Measurements from ENCODE around the gene CYP26B1. TPM values are rescaled to one million over a fixed set of nuclear protein-coding genes. Genes with fewer than 3 reads are reported as not detected.
A peak's percentile ranks its signal among the peaks of the same experiment; 100 is the strongest.

Gene CYP26B1
- total and polyA plus RNA-seq, 11 donors: 0.76 to 5.9 (median 2.1) TPM

- intact Hi-C loops (cut with DNase I): no loop called here
- H3K36me3 ChIP-seq: no peaks in the 10 kb centered on the region
- no peak overlapping the region for H3K27ac ChIP-seq
- TF ChIP-seq POLR2A (IDR thresholded peaks at IDR 0.05) (no peak), CTCF (IDR thresholded peaks at IDR 0.05) (no peak)
- no peaks in the 10 kb centered on the region for H3K9me3 ChIP-seq
- no peak overlapping the region for H3K4me3 ChIP-seq
- WGBS, 4 donors: 94 to 95% (median 95%) methylated on average over 28 to 37 of the region's 37 CpGs
- peak in 2 of 5 donors; percentile 4 to 15 for DNase-seq
- peaks cover 0 to 4% (median 0%) of the 10 kb centered on the region in 9 donors for H3K27me3 ChIP-seq
- no peak for ATAC-seq
- peaks cover 0 to 4% (median 0%) of the 10 kb centered on the region in 12 donors for H3K4me1 ChIP-seq
Measured at GRCh38 chr2:72131916-72132841, 15.5 kb downstream of the CYP26B1 start.

GRCh38 chr2:72131371-72131891 lies 16.2 kb downstream of the CYP26B1 start:
- 94 to 96% (median 95%) methylated on average over 16 of the region's 16 CpGs for WGBS, 4 donors
- intact Hi-C loops (cut with DNase I): no loop called here
- H3K27me3 ChIP-seq: peaks cover 0 to 4% (median 0%) of the 10 kb centered on the region in 9 donors
- no peak for ATAC-seq
- no peak overlapping the region for H3K27ac ChIP-seq
- peak in 2 of 5 donors; percentile 3 for DNase-seq
- no peaks in the 10 kb centered on the region for H3K4me1 ChIP-seq
- no peaks in the 10 kb centered on the region for H3K9me3 ChIP-seq
- TF ChIP-seq POLR2A (IDR thresholded peaks at IDR 0.05) (no peak), CTCF (IDR thresholded peaks at IDR 0.05) (no peak)
- no peaks in the 10 kb centered on the region for H3K36me3 ChIP-seq
- H3K4me3 ChIP-seq: no peak overlapping the region

GRCh38 chr2:72130659-72131360 lies 16.9 kb downstream of the CYP26B1 start:
- Histone ChIP-seq H3K4me3 (no peak overlapping the region), H3K9me3 (no peaks in the 10 kb centered on the region), H3K4me1 (no peaks in the 10 kb centered on the region), H3K27me3 (peaks cover 0 to 4% (median 0%) of the 10 kb centered on the region in 9 donors), H3K36me3 (no peaks in the 10 kb centered on the region), H3K27ac (no peak overlapping the region)
- 71 to 78% (median 77%) methylated on average over 25 to 26 of the region's 26 CpGs for WGBS, 4 donors
- intact Hi-C loops (cut with DNase I): no loop called here
- DNase-seq (peak in 2 of 5 donors; percentile 6 to 9), ATAC-seq (no peak)
- TF ChIP-seq POLR2A (IDR thresholded peaks at IDR 0.05) (no peak), CTCF (IDR thresholded peaks at IDR 0.05) (no peak)

Data from heart left ventricle (tissue), 16 donors.